IPS-NIHi11 (cell line): ENCODE measurements around the gene FNDC3A.
A peak's percentile ranks its signal among the peaks of the same experiment; 100 is the strongest.
"Not testable (repeated sequence)": the region's sequence is repeated elsewhere in the genome, so short reads cannot be mapped to it uniquely, and the experiment has no call there.

Source experiments
- DNase-seq: peaks from one replicate; pipeline ENCODE4 v3.0.0; 2012; ENCODE audit warnings: mixed read lengths, low spot score

FNDC3A gene

GRCh38 chr13:49157955-49158584, 182.4 kb downstream of the FNDC3A start:
- DNase-seq: not testable (repeated sequence)

DNA sequence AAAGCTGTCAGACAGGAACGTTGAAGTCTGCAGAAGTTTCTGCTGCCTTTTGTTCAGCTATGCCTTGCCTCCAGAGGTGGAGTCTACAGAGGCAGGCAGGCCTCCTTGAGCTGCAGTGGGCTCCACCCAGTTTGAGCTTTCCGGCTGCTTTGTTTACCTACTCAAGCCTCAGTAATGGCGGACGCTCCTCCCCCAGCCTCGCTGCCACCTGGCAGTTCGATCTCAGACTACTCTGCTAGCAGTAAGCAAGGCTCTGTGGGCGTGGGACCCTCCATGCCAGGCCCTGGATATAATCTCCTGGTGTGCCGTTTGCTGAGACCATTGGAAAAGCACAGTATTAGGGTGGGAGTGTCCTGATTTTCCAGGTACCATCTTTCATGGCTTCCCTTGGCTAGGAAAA, 187.4 kb downstream of the FNDC3A start:
- DNase-seq: not testable (repeated sequence)

DNA sequence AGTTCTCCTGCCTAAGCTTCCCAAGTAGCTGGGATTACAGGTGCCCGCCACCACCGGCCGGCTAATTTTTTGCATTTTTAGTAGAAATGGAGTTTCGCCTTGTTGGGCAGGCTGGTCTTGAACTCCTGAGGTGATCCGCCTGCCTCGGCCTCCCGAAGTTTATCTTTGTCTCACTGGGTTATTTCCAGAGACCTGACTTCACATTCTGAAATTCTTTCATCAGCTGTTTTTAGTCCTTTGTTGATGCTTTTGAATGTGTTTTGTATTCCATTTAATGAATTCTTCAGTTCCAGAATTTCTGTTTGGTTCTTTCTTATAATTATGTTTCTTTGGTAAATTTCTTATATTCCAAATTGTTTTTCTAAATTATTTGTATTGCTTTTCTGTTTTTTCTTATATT, 189.0 kb downstream of the FNDC3A start:
- DNase-seq: no peak

DNA sequence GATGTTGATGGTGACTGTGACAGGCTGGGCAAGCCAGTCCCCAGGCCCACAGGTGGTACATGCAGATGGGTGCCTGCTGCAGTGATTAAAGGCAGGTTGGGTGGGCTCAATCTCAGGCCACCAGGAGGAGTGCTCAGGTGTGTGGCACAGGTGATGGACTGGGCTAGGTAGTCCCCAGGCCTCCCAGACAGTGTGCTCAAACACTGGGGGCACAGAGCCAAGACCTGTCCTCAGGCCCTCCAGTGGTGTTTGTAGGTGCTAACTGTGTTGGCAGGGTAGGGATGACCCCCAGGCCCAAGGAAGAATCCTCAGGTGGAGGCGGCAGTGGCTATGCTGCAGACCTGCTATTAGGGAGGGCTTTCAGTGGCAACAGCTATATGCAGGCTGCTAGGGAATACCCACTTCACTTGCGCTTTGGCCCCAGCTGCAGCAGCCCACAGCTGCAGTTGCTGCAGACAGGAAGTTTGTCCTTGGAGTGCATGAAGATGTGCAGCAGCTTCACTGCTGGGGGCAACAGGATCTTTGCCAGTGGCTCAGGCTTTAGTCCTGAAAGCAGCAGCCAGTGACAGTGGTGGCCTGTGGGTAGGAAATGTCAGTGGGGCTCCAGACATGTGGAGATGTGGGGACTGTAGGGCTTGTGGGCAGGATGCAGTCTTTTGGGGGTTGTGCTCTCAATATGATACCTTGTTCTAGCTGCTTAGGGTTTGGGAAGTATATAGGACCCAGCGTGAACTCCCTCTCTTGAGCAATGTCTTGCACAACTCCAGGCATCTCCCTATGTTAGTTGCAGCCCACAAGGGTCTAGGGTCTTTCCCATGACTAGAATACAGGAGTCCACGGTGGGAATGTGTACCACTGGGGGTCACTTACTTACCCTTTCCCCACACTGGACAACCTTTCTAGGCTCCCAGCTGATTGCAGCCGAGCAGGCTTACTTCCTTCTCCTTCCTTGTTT, 190.4 kb downstream of the FNDC3A start:
- DNase-seq: no peak

- no peak for DNase-seq
Observed at GRCh38 chr13:49171359-49171758, 195.6 kb downstream of the FNDC3A start.

GRCh38 chr13:49183672-49184325, 208.1 kb downstream of the FNDC3A start:
- no peak for DNase-seq

- DNase-seq: no peak
Observed at GRCh38 chr13:49184621-49185020, 208.9 kb downstream of the FNDC3A start.

DNA sequence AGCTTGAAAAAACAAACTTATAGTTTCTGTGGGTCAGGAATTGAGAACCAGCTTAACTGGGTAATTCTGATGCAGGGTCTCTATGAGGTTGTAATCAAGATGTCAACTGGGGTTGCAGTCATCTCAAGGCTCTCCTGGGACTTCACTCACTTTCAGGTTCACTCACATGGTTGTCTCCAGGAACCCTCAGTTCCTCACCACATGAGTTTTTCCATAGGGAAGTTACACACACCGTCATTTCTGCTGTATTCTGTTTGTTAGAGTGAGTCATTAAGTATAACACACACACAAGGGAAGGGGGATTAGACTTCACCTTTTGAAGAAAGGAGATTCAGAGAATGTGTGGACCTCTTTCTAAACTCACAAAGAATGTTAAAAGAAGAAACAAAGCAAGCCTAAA, 209.6 kb downstream of the FNDC3A start:
- no peak for DNase-seq

GRCh38 chr13:49190901-49191300, 215.2 kb downstream of the FNDC3A start:
- DNase-seq: no peak

DNA sequence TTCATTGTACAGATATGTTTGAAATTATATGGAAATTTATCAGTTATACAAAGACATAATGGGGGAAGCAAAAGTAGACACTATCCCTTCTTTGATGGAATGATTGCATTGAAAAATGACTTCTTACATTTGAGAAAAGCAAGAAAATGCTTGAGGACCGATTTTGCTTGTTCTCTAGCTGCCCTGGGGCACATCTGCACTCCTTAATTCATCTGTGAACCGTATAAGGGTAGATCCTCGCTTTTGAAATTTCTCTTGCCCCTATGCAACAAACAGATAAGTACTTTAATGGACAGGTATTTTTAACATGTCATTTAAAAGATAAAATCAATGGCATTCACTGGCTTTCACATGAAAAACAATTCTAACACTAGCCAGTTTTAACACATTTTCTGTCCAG, 230.9 kb downstream of the FNDC3A start:
- DNase-seq: no peak

- DNase-seq: no peak
Observed at GRCh38 chr13:49208619-49209018, 232.9 kb downstream of the FNDC3A start.

- DNase-seq: no peak
Observed at GRCh38 chr13:49210114-49210513, 234.4 kb downstream of the FNDC3A start.

DNA sequence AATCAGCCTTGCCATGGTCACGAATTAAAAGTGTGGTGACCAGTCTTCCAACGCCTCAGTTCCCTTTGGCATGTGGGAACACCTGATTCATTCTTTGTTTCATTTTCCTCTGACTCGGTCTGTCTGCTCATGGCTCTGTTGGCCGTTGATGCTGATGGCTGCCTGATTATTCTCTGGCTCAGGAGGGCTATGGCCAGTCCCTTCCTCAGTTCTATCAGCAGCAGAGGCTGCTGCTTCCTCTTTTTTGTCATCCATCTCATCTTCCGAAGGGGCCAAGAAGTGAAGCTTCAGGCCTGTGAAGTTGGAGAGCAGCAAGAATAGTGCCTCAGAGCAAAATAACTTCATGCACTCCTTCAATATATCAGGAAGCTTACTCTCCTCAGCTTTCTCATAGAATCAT, 235.0 kb downstream of the FNDC3A start:
- DNase-seq: no peak

- DNase-seq: no peak
Observed at GRCh38 chr13:49213539-49213938, 237.8 kb downstream of the FNDC3A start.

- DNase-seq: no peak
Observed at GRCh38 chr13:49213997-49214916, 238.5 kb downstream of the FNDC3A start.

DNA sequence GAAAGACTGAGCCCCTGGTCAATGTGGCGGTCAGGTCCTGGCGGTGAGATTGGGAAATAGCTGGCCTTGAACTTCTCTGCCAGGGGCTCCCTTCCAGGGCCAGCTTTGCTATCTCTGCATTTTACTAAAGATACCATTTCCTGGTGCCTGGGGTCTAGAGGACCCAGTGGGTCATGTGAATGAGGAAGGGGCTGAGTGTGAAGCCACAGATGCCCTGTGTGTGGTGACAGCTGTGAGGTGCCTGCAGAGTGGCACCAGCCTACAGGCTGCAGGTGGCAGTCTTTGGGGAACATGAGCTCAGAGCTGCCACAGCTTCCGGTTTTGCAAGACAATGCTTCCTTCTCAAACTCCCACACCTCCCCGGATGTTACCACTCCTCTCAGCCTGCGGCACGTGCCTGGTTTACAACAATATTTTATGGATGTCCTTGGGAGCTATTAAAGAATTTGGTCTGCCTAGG, 239.2 kb downstream of the FNDC3A start:
- peak; percentile 61 for DNase-seq

DNA sequence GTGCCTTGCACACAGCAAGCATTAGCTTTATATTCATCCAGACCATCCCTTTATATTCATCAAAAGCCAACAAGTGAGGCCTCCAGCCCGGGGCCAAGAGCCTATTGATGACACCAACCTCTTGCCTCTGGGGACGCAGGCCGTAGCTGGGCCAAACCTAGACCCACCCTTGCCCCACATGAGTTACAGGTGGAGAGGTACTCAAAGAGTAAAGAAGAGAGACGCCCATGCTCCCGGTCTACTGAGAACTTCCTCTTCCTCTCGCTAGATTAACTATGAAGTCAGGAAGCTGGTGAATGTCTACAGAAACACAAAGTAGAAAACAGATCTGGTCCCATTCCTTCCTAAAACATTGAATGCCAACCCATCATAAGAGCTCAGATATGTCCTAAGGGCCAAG, 240.6 kb downstream of the FNDC3A start:
- DNase-seq: no peak

DNA sequence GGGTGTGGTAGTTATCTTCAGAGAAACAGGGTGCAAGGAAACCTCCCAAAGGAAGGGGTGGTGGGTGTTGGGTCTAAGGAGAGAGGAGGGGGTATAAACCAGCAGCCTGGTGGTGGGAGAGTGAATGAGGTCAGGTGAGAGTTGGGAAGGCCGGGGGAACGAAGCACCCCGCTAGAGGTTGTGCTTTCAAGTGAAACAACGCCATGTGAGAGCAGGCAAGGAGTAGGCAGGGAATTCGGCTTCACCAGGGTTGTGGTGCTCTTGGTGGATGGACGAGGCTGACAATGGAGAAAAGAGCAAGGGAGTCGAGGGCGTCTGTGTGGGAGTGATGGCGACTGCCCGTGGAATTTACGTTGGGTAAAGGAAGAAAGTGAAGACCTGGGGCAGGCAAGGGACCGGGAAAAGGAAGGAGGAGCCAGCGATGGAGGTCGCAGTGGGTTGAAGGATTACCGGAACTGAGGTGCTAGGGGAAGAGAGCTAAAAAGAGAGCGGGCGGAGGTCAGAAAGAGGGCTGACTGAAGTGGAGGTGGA, 242.3 kb downstream of the FNDC3A start:
- DNase-seq: no peak

DNA sequence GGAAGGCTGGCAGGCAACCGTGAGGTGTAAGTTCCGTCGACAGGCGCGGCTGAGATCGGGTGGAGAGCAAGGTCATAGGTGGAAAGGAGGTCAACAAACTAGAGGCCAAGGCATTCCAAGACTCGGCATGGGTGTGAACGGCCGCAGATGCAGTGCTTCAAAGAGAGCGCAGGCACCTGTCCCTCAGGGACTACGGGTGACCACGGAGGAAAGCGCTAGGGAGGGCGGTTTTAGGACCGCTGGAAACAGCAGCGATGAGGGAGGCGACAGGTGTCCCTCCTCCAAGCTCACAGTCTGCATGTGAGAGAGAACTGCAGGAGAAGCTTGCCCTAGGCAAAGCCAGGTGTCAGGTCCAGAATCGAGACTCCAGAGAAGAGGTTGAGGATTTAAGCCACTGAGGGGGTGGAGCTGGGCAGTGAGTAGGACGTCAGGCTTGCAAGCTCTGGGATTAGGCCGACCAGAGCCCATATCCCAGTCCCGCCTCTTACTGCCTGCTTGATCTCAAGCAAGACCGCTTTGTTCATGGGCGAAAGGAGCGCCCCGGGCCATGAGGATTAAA, 242.9 kb downstream of the FNDC3A start:
- DNase-seq: peak; percentile 39

DNA sequence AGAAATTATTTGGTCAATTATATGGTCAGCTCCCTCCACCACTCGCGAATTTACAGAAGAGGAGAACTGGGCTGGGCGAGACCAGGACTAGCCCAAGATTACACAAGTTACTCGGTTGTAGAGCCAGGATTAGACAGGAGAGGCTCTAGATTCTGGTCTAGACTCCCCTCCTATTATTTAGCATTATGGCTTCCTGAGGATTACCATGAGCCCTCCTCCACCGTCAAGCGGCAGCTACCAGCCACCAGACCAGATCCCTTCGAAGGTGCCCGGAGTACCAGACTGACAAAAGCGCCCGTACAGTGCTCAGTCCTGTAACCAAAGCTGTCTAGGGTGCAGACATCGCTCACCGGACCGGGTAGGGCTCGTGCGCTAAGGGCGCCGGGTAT, 243.9 kb downstream of the FNDC3A start:
- no peak for DNase-seq
